GM12891 (cell line): ENCODE results near the gene CDK11A.
"Not testable (repeated sequence)": the region's sequence is repeated elsewhere in the genome, so short reads cannot be mapped to it uniquely, and the experiment has no call there.

Experiments
- POLR2A ChIP-seq: IDR thresholded peaks from 2 replicates; pipeline ENCODE4 v1.6.1; 2011; ENCODE audit warnings: low read depth, low read length, control low read depth
- POLR2AphosphoS5 ChIP-seq: IDR thresholded peaks from 2 replicates; pipeline ENCODE4 v1.6.1; 2011; ENCODE audit warnings: low read depth, low read length, control low read depth

GRCh38 chr1:1705623-1706022 is 18.5 kb downstream of the CDK11A start:
- not testable (repeated sequence) for TF ChIP-seq POLR2AphosphoS5, POLR2A
